GM19240 (cell line): Measurements from ENCODE around the gene CACHD1.

ENCODE experiments used
- DNase-seq: peaks from one replicate; pipeline ENCODE4 v3.0.0; 2011; ENCODE audit warnings: low spot score; ENCODE audit not compliant: insufficient read length

CACHD1 gene

GRCh38 chr1:64546013-64546412, 76.1 kb downstream of the CACHD1 start:
- no peak for DNase-seq

- DNase-seq = no peak
These were observed 79.7 kb downstream of the CACHD1 start for GRCh38 chr1:64549464-64550239.

GRCh38 chr1:64550510-64550909, 80.6 kb downstream of the CACHD1 start:
- DNase-seq = no peak

- no peak for DNase-seq
These were observed 81.1 kb downstream of the CACHD1 start for GRCh38 chr1:64550946-64551605.

- no peak for DNase-seq
These were observed 83.4 kb downstream of the CACHD1 start for GRCh38 chr1:64553285-64553684.

- no peak for DNase-seq
These were observed 86.0 kb downstream of the CACHD1 start for GRCh38 chr1:64555947-64556346.

GRCh38 chr1:64561993-64562392, 92.1 kb downstream of the CACHD1 start:
- no peak for DNase-seq

GRCh38 chr1:64563958-64564565, 94.1 kb downstream of the CACHD1 start:
- DNase-seq = no peak

GRCh38 chr1:64564891-64565290, 95.0 kb downstream of the CACHD1 start:
- DNase-seq = no peak

- no peak for DNase-seq
These were observed 97.7 kb downstream of the CACHD1 start for GRCh38 chr1:64567426-64568170.

- no peak for DNase-seq
These were observed 98.2 kb downstream of the CACHD1 start for GRCh38 chr1:64568171-64568450.

- no peak for DNase-seq
These were observed 99.5 kb downstream of the CACHD1 start for GRCh38 chr1:64569411-64569810.

- no peak for DNase-seq
These were observed 100.4 kb downstream of the CACHD1 start for GRCh38 chr1:64570267-64570855.

GRCh38 chr1:64572222-64572900, 102.4 kb downstream of the CACHD1 start:
- no peak for DNase-seq

- DNase-seq = no peak
These were observed 104.4 kb downstream of the CACHD1 start for GRCh38 chr1:64574301-64574700.

GRCh38 chr1:64575881-64576676, 106.2 kb downstream of the CACHD1 start:
- no peak for DNase-seq

- no peak for DNase-seq
These were observed 108.5 kb downstream of the CACHD1 start for GRCh38 chr1:64578270-64578973.

- no peak for DNase-seq
These were observed 109.8 kb downstream of the CACHD1 start for GRCh38 chr1:64579767-64580166.

- no peak for DNase-seq
These were observed 111.4 kb downstream of the CACHD1 start for GRCh38 chr1:64581135-64581842.
